Caco-2 (cell line): ENCODE measurements around the gene RNU2-1. TPM values are rescaled to one million over a fixed set of nuclear protein-coding genes. Genes with fewer than 3 reads are reported as not detected.
"Not testable (repeated sequence)": the region's sequence is repeated elsewhere in the genome, so short reads cannot be mapped to it uniquely, and the experiment has no call there.

Experiments
- BruUV-seq: library from RNA; stranded (reverse); fragments of 400-500 nt; replicated peaks from 2 replicates; lab custom pipeline; 2021; lab: Mats Ljungman, UMichigan
- CTCF ChIA-PET: fragments of 300-600 bp; sonication (Branson Sonifier 250); formaldehyde crosslinking; loops from one replicate; lab custom pipeline; 2022; ENCODE audit warnings: antibody characterized with exemption; lab: Charles Lee
- POLR2A ChIA-PET: fragments of 300-600 bp; sonication (Branson Sonifier 250); formaldehyde crosslinking; loops from one replicate; lab custom pipeline; 2022; ENCODE audit warnings: antibody characterized with exemption; lab: Charles Lee
- DNase-seq, 2 experiments: peaks; one replicate each; pipeline versions ENCODE4 v3.0.0 to v3.0.0-alpha.2; 2020 to 2022
- H3K27me3 ChIP-seq: replicated peaks from 2 replicates; pipeline ENCODE4 v1.6.0; 2011; ENCODE audit warnings: low read length; ENCODE audit not compliant: control insufficient read depth, insufficient read depth
- H3K36me3 ChIP-seq: 2 replicates; pipeline ENCODE4 v1.5.1; 2011; ENCODE audit warnings: low read length; ENCODE audit not compliant: control insufficient read depth, insufficient read depth
- H3K4me1 ChIP-seq: fragments of 250-450 bp; sonication (Bioruptor Pico); 2 replicates; pipeline ENCODE4 v1.5.1; 2020; ENCODE audit warnings: mild to moderate bottlenecking
- H3K4me3 ChIP-seq: 2 replicates; pipeline ENCODE4 v1.5.1; 2011; ENCODE audit warnings: low read depth, mild to moderate bottlenecking, control low read depth, low read length
- H3K9me3 ChIP-seq: fragments of 250-450 bp; sonication (Bioruptor Pico); 2 replicates; pipeline ENCODE4 v1.5.1; 2020; ENCODE audit warnings: mild to moderate bottlenecking, moderate library complexity
- H3K27ac Mint-ChIP-seq: one replicate; pipeline ENCODE4 v1.8.0; 2022; ENCODE audit warnings: mixed read lengths; ENCODE audit not compliant: unreplicated experiment
- H3K27me3 Mint-ChIP-seq: one replicate; pipeline ENCODE4 v1.8.0; 2022; ENCODE audit warnings: mixed read lengths; ENCODE audit not compliant: insufficient read depth, unreplicated experiment
- H3K36me3 Mint-ChIP-seq: one replicate; pipeline ENCODE4 v1.8.0; 2022; ENCODE audit warnings: mild to moderate bottlenecking, mixed read lengths; ENCODE audit not compliant: insufficient read depth, unreplicated experiment
- H3K4me1 Mint-ChIP-seq: one replicate; pipeline ENCODE4 v1.8.0; 2022; ENCODE audit warnings: low read depth, mixed read lengths; ENCODE audit not compliant: unreplicated experiment
- H3K4me3 Mint-ChIP-seq: one replicate; pipeline ENCODE4 v1.8.0; 2022; ENCODE audit warnings: mild to moderate bottlenecking, moderate library complexity, mixed read lengths; ENCODE audit not compliant: unreplicated experiment
- H3K9me3 Mint-ChIP-seq: one replicate; pipeline ENCODE4 v1.8.0; 2022; ENCODE audit warnings: mixed read lengths; ENCODE audit not compliant: unreplicated experiment
- intact Hi-C: fragments of 100-400 bp; cut with micrococcal nuclease; formaldehyde crosslinking; loops from one replicate; pipeline ENCODE4 v1.10.0; 2022; ENCODE audit not compliant: unreplicated experiment
- total RNA-seq: library from RNA; stranded (reverse); gene quantifications from 2 replicates; pipeline ENCODE4 v1.2.3, GENCODE V29; 2022
- TF ChIP-seq, protein P1 (sequence below), 2 experiments: fragments of 200-600 bp in 1 of 2; IDR thresholded peaks; 1 replicate in 1 of 2; 2 replicates in 1 of 2; pipeline versions ENCODE4 v1.5.1 to v1.8.0; 2011 to 2022; ENCODE audit warnings: antibody characterized with exemption in 1 of 2, control low read depth in 1 of 2, inconsistent platforms in 1 of 2, low read depth in 1 of 2, low read length in 1 of 2, mild to moderate bottlenecking in 1 of 2, moderate library complexity in 1 of 2; ENCODE audit not compliant: insufficient read depth in 1 of 2, severe bottlenecking in 1 of 2, unreplicated experiment in 1 of 2

Gene RNU2-1
- total RNA-seq, 1 experiment from 2014 or later = 4,542 TPM

DNA sequence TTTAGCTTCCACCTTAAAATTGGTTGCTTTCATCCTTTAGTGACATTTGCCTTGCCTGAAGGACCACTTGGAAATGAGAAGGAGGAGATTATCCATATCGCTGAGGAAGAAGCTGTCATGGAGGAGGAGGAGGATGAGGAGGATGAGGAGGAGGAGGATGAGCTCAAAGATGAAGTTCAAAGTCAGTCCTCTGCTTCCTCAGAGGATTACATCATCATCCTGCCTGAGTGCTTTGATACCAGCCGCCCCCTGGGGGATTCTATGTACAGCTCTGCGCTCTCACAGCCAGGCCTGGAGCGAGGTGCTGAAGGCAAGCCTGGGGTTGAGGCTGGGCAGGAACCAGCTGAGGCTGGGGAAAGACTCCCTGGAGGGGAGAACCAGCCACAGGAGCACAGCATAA lies 33.6 kb downstream of the RNU2-1 start:
- TF ChIP-seq, protein P1, sequence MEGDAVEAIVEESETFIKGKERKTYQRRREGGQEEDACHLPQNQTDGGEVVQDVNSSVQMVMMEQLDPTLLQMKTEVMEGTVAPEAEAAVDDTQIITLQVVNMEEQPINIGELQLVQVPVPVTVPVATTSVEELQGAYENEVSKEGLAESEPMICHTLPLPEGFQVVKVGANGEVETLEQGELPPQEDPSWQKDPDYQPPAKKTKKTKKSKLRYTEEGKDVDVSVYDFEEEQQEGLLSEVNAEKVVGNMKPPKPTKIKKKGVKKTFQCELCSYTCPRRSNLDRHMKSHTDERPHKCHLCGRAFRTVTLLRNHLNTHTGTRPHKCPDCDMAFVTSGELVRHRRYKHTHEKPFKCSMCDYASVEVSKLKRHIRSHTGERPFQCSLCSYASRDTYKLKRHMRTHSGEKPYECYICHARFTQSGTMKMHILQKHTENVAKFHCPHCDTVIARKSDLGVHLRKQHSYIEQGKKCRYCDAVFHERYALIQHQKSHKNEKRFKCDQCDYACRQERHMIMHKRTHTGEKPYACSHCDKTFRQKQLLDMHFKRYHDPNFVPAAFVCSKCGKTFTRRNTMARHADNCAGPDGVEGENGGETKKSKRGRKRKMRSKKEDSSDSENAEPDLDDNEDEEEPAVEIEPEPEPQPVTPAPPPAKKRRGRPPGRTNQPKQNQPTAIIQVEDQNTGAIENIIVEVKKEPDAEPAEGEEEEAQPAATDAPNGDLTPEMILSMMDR (IDR thresholded peaks at IDR 0.05; ENCODE audit: insufficient read depth in 1 of 2, low read depth in 1 of 2, low read length in 1 of 2, severe bottlenecking in 1 of 2, unreplicated experiment in 1 of 2) = no peak
- POLR2A ChIA-PET = interaction anchor here (0.7 to 1.1 kb wide), 2 partner anchors 28 to 116 kb away, joined by 5 to 8 read pairs; no protein-coding TSS in a partner anchor
- Mint-ChIP-seq H3K36me3 (peaks cover 68% of the 10 kb centered on the region), H3K4me1 (no peaks in the 10 kb centered on the region), H3K4me3 (no peak overlapping the region), H3K27me3 (no peaks in the 10 kb centered on the region), H3K27ac (no peak overlapping the region), H3K9me3 (no peaks in the 10 kb centered on the region)
- CTCF ChIA-PET = interaction anchor here (0.9 to 1.1 kb wide), 2 partner anchors 12 to 17 kb away, joined by 3 read pairs; partner anchors contain the start of gene TMEM106A
- intact Hi-C loops = no loop called here
- Histone ChIP-seq H3K4me3 (no peak overlapping the region), H3K4me1 (no peaks in the 10 kb centered on the region), H3K9me3 (no peaks in the 10 kb centered on the region), H3K27me3 (no peaks in the 10 kb centered on the region), H3K36me3 (peaks cover 2% of the 10 kb centered on the region; the same call in 1 of the 2 replicates)
- BruUV-seq = no TSS peak
- no peak for DNase-seq

- no peak overlapping the region for H3K27ac Mint-ChIP-seq
- H3K4me3 Mint-ChIP-seq = no peak overlapping the region
- H3K27me3 Mint-ChIP-seq = no peaks in the 10 kb centered on the region
- Histone ChIP-seq H3K4me3 (no peak overlapping the region), H3K9me3 (no peaks in the 10 kb centered on the region), H3K27me3 (no peaks in the 10 kb centered on the region), H3K4me1 (no peaks in the 10 kb centered on the region), H3K36me3 (peaks cover 2% of the 10 kb centered on the region; the same call in 1 of the 2 replicates)
- H3K36me3 Mint-ChIP-seq = peaks cover 71% of the 10 kb centered on the region
- TF ChIP-seq, protein P1 (IDR thresholded peaks at IDR 0.05; ENCODE audit: insufficient read depth in 1 of 2, low read depth in 1 of 2, low read length in 1 of 2, severe bottlenecking in 1 of 2, unreplicated experiment in 1 of 2) = no peak
- no peak for DNase-seq
- no peaks in the 10 kb centered on the region for H3K9me3 Mint-ChIP-seq
- no peaks in the 10 kb centered on the region for H3K4me1 Mint-ChIP-seq
- ChIA-PET POLR2A (interaction anchor here (0.7 to 1.1 kb wide), 2 partner anchors 28 to 116 kb away, joined by 5 to 8 read pairs; no protein-coding TSS in a partner anchor), CTCF (interaction anchor here (1.1 kb wide), 1 partner anchor 12 kb away, joined by 3 read pairs; the partner anchor contains the start of gene TMEM106A)
- no TSS peak for BruUV-seq
- intact Hi-C loops = no loop called here
These were observed 34.1 kb downstream of the RNU2-1 start for GRCh38 chr17:43199633-43200032.

DNA sequence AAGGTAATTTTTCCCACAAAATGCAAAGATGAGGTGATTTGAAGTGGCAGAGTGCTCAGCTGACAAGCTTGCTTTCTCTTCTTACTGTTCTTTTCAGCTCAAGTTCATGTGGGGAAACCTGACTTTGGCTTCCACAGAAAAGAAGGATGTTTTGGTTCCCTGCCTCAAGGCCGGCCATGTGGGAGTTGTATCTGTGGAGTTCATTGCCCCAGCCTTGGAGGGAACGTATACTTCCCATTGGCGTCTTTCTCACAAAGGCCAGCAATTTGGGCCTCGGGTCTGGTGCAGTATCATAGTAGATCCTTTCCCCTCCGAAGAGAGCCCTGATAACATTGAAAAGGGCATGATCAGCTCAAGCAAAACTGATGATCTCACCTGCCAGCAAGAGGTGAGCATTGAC lies 40.5 kb downstream of the RNU2-1 start:
- H3K27me3 Mint-ChIP-seq = no peaks in the 10 kb centered on the region
- no TSS peak for BruUV-seq
- no peak overlapping the region for H3K4me3 ChIP-seq
- DNase-seq = peak in 1 of 2 experiments; percentile 1
- POLR2A ChIA-PET = no interaction called here
- no peak overlapping the region for H3K27ac Mint-ChIP-seq
- H3K27me3 ChIP-seq = no peaks in the 10 kb centered on the region
- CTCF ChIA-PET = interaction anchor here (0.6 kb wide), 2 partner anchors 72 to 687 kb away, joined by 3 to 6 read pairs; no protein-coding TSS in a partner anchor
- no peaks in the 10 kb centered on the region for H3K9me3 Mint-ChIP-seq
- H3K4me1 Mint-ChIP-seq = no peaks in the 10 kb centered on the region
- intact Hi-C loops = no loop called here
- TF ChIP-seq, protein P1 (IDR thresholded peaks at IDR 0.05; ENCODE audit: insufficient read depth in 1 of 2, low read depth in 1 of 2, low read length in 1 of 2, severe bottlenecking in 1 of 2, unreplicated experiment in 1 of 2) = no peak
- no peaks in the 10 kb centered on the region for H3K9me3 ChIP-seq
- H3K36me3 Mint-ChIP-seq = peaks cover 65% of the 10 kb centered on the region
- H3K4me3 Mint-ChIP-seq = no peak overlapping the region
- H3K4me1 ChIP-seq = no peaks in the 10 kb centered on the region
- peaks cover 6% of the 10 kb centered on the region for H3K36me3 ChIP-seq

GRCh38 chr17:43186656-43187055 lies 47.1 kb downstream of the RNU2-1 start:
- BruUV-seq, H3K9me3 Mint-ChIP-seq: not testable (repeated sequence)

More at GRCh38 chr17:43186656-43187055, 47.1 kb downstream of the RNU2-1 start:
- H3K27me3 ChIP-seq, H3K36me3 ChIP-seq, intact Hi-C loops, H3K9me3 ChIP-seq, H3K27me3 Mint-ChIP-seq, CTCF ChIA-PET, DNase-seq, H3K4me1 ChIP-seq, H3K4me1 Mint-ChIP-seq, H3K4me3 Mint-ChIP-seq, H3K27ac Mint-ChIP-seq, H3K4me3 ChIP-seq, POLR2A ChIA-PET: not testable (repeated sequence)
- peaks cover 40% of the 10 kb centered on the region for H3K36me3 Mint-ChIP-seq
